Measurements from ENCODE around the gene TNFRSF14. TPM values are rescaled to one million over a fixed set of nuclear protein-coding genes. Genes with fewer than 3 reads are reported as not detected.

Gene TNFRSF14
- total RNA-seq, 1 donor from 2014 or later = 8.5 TPM

DNA sequence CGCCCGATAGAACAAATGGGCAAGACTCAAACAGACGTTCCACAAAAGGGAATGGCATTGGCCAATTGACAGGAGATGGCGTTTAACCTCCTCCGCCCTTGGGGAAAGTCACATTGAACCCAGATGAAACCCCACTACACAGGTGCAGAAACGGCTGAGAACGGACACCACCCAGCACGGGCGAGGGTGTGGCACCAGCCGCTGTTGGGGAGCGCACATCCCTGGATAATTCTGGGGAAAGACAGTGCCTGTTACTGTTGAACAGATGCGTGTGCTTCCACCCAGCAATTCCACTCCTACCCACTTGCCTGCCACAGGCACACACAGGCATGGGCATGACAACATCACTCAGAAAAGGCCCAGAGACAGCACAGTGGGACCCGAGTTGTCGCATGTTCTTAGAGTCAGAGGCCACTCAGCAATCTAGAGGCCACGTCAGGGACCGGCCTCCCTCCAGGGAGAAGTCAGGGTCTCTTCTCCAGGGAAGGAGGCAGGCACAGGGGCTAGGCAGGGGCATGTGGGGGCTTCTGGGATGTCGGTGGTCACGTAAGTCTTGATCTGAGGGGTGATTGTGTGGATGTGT is 45.6 kb downstream of the TNFRSF14 start:
- DNase-seq (ENCODE audit: extremely low spot score, unreplicated experiment) = peak; percentile 60
- H3K27ac Mint-ChIP-seq = no peak overlapping the region
- H3K4me1 Mint-ChIP-seq (ENCODE audit: unreplicated experiment) = no peaks in the 10 kb centered on the region
- H3K27me3 Mint-ChIP-seq = peaks cover 21% of the 10 kb centered on the region
- H3K9me3 Mint-ChIP-seq = peaks cover 4% of the 10 kb centered on the region
- no peaks in the 10 kb centered on the region for H3K36me3 Mint-ChIP-seq
- H3K4me3 Mint-ChIP-seq = no peak overlapping the region
- TF ChIP-seq, protein P1, sequence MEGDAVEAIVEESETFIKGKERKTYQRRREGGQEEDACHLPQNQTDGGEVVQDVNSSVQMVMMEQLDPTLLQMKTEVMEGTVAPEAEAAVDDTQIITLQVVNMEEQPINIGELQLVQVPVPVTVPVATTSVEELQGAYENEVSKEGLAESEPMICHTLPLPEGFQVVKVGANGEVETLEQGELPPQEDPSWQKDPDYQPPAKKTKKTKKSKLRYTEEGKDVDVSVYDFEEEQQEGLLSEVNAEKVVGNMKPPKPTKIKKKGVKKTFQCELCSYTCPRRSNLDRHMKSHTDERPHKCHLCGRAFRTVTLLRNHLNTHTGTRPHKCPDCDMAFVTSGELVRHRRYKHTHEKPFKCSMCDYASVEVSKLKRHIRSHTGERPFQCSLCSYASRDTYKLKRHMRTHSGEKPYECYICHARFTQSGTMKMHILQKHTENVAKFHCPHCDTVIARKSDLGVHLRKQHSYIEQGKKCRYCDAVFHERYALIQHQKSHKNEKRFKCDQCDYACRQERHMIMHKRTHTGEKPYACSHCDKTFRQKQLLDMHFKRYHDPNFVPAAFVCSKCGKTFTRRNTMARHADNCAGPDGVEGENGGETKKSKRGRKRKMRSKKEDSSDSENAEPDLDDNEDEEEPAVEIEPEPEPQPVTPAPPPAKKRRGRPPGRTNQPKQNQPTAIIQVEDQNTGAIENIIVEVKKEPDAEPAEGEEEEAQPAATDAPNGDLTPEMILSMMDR (conservative IDR thresholded peaks at IDR 0.05) = no peak

DNA sequence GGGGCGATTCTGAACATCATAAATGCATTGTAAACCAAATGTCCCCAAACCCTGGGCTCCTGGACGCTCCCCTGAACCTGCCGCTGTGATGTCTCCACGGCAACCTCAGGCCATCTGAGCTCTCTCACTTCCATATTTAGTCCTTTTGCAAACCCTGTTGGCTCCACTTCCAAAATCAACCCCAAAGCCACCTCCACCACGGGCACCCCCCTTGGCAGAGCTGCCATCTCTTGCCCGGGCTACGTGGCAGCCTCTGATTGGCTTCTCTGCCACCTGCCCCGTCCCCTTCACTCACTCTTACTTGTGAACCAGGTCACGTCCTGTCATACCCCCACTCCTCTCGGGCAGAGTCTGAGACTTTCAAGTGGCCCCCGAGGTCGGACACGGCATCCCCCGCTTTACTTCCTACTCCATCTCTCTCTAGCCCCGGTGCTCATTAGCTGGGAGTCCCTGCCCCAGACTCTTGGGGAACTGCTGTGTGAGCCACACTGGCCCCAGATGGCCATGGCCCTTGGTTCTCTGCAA is 46.2 kb downstream of the TNFRSF14 start:
- peak; percentile 47 for DNase-seq (ENCODE audit: extremely low spot score, unreplicated experiment)
- no peaks in the 10 kb centered on the region for H3K4me1 Mint-ChIP-seq (ENCODE audit: unreplicated experiment)
- peaks cover 4% of the 10 kb centered on the region for H3K9me3 Mint-ChIP-seq
- no peaks in the 10 kb centered on the region for H3K36me3 Mint-ChIP-seq
- peaks cover 19% of the 10 kb centered on the region for H3K27me3 Mint-ChIP-seq
- TF ChIP-seq, protein P1 (conservative IDR thresholded peaks at IDR 0.05) = no peak
- H3K27ac Mint-ChIP-seq = no peak overlapping the region
- no peak overlapping the region for H3K4me3 Mint-ChIP-seq

- Mint-ChIP-seq H3K4me1 (ENCODE audit: unreplicated experiment) (no peaks in the 10 kb centered on the region), H3K27ac (no peak overlapping the region), H3K36me3 (no peaks in the 10 kb centered on the region), H3K27me3 (peaks cover 18% of the 10 kb centered on the region), H3K9me3 (peaks cover 4% of the 10 kb centered on the region), H3K4me3 (no peak overlapping the region)
- peak; percentile 68 for DNase-seq (ENCODE audit: extremely low spot score, unreplicated experiment)
- TF ChIP-seq, protein P1 (conservative IDR thresholded peaks at IDR 0.05) = no peak
These were observed 46.8 kb downstream of the TNFRSF14 start for GRCh38 chr1:2602866-2603520.

DNA sequence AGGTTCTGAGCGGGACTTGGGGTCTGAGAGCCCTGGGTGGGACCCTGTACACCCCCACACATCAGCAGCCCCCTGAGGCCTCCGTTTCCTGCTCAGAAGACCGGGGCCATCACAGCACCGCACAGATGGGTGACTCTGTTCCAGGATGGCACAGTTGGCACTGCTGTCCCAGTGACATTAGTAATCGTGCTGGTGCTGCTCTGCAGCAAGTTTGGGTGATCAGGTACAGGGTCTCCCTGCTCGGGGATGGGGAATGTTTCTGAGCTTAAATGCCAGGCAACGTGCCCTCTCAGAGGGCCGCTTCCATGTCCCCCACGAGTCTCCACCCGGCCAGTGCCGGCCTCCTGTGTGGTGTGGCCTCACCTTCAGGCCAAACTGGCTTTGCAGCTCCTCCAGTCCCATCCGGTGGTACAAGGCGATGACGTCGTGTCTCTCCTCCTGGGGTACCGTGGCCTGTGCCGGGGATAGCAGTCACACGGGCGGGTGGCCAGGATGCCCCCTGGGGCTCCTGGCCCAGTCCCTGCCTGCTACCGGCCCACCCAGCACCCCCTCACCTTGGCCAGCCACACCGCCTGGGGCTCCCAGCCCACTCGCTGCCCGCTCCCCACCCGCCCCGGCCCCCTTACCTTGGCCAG is 47.5 kb downstream of the TNFRSF14 start:
- TF ChIP-seq, protein P1 (conservative IDR thresholded peaks at IDR 0.05) = no peak
- H3K4me1 Mint-ChIP-seq (ENCODE audit: unreplicated experiment) = no peaks in the 10 kb centered on the region

GRCh38 chr1:2604156-2604843 is 48.1 kb downstream of the TNFRSF14 start:
- H3K9me3 Mint-ChIP-seq = no peaks in the 10 kb centered on the region
- peaks cover 18% of the 10 kb centered on the region for H3K27me3 Mint-ChIP-seq
- no peaks in the 10 kb centered on the region for H3K4me1 Mint-ChIP-seq (ENCODE audit: unreplicated experiment)
- TF ChIP-seq, protein P1 (conservative IDR thresholded peaks at IDR 0.05) = no peak
- no peak overlapping the region for H3K27ac Mint-ChIP-seq
- peak; percentile 64 for DNase-seq (ENCODE audit: extremely low spot score, unreplicated experiment)
- no peaks in the 10 kb centered on the region for H3K36me3 Mint-ChIP-seq
- no peak overlapping the region for H3K4me3 Mint-ChIP-seq

More for the DNA sequence above, 47.5 kb downstream of the TNFRSF14 start:
- Mint-ChIP-seq H3K9me3 (peaks cover 1% of the 10 kb centered on the region), H3K36me3 (no peaks in the 10 kb centered on the region), H3K27ac (no peak overlapping the region), H3K4me3 (no peak overlapping the region), H3K27me3 (peaks cover 18% of the 10 kb centered on the region)
- DNase-seq (ENCODE audit: extremely low spot score, unreplicated experiment) = peak; percentile 65
